GM04504 (cell line): Measurements from ENCODE around the gene USP7.

Source experiments
- DNase-seq: peaks from one replicate; pipeline ENCODE4 v3.0.0-alpha.2; 2012; ENCODE audit warnings: low read depth

Gene USP7

DNA sequence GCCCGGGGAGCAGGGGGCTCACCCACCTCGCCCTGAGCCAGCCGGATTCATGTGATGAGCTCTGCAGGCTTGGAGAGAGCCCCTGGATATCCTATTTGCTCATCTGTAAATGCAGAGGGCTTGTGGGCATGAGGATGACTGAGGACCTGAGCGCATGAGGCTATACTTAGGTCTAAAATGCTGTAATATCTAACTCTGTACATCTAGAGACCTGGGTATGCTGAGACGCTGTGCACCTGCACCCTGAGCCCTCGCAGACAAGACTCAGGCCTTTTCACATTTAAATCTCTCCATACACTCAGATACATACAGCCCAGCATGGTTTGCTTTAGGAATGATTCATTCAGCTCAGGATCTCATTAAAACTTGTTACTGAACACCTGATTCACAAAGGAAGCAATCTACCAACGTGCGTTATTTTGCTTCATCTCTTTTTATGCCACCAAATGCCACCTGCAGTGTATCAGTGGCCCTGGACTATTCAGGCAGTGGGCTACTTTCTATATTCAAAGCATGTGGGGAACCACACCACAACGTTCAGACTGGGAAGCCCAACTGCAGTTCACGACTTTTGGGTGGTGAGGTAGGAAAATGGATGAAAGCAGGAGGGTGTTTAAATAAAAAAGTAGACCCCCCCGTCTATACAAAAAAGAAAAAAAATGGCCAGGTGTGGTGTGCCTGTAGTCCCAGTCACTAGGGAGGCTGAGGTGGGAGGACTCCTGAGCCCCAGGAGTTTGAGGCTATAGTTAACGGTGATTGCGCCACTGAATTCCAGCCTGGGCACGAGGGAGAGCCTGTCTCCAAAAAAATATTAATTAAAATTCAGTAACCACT is 12.0 kb downstream of the USP7 start:
- no peak for DNase-seq

DNA sequence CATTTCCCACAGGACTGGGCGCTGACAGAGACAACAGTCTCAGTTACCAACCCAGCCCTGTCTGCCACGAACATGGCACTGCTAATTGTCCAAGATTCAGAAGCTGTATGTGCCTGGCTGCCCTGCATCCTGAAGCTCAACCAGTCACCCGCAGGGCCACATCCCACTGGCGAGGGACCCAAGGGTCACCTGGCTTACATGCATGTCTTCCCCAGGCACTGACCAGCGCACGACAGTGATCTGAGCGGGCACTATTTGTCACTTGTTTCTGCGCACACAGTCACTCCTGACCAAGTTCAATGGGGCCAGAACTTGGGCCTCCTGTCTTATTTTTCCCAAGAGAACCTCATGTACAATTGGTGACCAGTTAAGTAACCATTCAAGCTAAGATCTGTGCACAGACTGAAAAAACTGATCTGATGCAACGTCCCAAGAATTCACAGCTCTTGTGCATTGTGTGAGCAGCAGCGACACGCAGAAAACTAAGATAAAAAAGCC is 13.1 kb downstream of the USP7 start:
- no peak for DNase-seq

GRCh38 chr16:8949536-8950418 is 13.9 kb downstream of the USP7 start:
- DNase-seq = no peak

GRCh38 chr16:8948831-8949230 is 14.9 kb downstream of the USP7 start:
- no peak for DNase-seq

- no peak for DNase-seq
Measured at GRCh38 chr16:8948069-8948593, 15.6 kb downstream of the USP7 start.

DNA sequence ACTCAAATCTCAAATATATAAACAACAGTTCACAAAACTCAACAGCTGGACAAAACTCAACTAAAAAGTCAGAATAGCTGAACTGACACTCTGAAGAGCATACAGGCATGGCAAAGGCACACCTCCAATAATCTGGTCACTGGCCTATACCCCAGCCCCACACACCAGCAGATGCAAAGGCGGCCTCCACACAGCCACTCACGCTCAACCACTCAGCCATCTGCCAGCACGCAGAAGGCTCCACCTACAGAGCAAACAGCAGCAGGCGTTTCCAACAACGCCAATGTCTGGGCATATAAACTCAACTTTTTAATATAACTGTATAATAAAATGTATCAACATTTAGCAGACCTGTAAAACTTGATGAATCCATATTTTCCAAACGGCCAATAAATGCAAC is 17.2 kb downstream of the USP7 start:
- no peak for DNase-seq

DNA sequence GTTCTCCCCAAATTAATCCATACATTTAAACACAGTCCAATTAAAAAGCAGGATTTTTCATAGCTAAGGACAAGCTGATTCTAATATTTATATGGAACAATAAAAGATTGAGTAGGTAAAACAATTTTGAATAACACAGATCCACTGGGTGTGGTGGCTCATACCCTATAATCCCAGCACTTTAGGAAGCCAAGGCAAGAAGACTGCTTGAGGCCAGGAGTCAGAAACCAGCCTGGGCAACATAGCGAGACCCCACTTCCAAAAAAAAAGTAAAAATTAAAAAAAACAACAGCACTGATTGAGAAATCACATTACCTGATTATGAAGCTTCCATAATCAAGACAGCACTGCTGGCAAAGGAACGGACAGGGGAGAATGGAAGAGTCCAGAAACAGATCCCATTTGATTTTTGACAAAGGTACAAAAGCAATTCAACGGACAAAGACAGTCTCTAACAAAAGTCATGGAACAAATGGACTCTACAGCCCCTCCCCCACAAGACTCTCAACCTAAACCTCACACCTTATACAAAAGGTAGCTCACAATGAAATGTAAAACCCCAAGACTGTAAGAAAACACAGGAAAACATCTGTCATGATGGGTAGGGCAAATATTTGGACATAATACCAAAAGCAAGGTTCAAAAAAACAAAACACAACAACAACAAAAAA is 17.9 kb downstream of the USP7 start:
- DNase-seq = no peak

DNA sequence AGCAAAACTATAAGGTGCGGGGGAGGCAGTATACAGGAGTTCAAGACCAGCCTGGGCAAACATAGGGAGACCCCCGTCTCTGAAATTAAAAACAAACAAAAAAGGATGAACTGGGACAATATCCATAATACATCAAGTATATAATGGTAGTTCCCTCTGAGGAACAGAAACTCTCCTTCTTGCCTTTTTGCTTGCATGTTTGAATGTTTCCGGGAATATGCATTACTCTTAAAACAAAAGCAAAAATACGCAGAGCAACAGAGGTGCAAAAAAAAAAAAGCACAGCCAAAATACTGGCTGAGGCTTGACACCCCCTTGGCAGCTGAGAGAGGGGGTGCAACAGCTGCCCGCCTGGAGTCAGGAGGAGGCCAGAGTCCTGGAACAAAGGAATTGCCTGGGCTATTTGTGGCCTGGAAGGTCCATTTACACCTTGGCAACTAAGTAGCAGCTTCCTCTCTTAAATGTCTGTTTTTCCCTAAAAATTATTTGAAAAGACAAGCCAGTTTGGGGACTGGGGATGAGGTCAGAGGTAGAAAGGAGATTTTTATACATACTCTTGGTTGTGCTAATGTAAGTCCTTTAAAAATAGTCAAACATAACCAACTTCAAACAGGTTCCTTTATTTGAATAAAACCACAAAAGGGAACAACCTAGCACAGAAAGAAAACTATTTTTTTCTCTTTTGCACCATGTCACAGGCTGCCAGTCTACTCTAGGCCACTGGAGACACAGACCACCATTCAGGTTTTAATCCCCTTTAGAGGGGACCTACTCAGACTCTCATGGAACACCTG is 19.5 kb downstream of the USP7 start:
- no peak for DNase-seq

DNA sequence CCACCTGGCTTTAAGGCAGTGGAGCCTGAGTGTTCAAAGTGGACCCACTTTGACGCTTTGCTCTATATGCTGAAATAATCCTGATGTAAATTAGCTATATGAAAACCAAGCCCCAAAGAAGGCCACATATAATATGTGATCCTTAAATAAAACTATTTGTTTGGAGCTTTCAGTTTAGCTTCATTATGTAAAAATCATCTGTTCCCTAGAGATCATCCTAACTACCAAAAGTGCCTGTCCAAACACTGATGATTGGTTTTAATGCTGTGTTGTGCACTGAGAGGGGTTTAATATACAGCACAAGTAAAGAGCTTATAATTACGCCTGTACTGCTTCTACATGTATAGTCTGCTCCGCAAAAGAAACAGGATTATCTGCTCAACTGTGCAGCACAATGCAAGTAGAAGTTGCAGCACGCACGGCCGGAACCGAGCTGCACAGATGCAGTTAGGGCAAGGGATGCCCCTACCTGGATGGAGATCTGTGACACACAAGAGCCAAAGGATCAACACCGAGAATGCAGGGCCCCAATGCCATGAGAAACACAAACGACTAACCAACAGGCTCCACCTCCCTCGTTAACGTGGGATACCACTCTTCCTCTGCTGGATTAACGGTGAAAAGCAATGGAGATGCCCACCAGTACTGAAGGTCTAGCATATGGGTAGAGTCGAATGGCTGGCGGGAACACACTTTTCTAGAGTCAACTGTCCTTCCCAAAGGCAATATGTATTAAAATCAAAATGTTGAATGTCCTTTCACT is 20.5 kb downstream of the USP7 start:
- no peak for DNase-seq

DNA sequence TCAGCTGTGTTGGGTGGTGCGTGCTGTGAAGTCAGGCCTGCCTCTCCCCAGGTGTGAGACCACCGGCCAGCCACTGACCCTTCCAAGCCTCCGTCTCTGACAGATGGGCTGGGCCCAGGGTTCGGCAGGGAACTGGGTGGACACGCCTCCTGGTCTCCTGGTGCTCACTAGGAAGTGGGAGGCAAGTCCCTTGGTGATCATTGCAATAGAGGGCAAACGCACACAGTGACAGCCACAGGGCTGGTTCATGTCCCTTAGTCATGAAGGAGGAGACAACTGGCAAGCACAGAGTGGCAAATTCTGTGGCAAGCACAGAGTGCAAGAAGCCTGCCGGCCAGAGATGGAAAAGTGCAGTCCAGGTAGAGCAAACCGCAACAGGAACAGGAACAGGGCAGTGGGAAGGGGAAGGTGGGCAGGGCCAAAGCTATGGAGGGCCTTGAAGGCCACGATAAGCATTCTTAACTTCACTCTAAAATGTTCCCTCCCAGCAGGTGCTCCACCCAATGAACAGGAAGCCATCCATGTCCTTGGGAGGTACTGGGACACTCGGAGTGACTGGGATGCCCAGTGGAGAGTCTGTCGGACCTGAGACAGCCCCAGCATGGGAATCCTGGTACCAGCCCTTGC is 21.9 kb downstream of the USP7 start:
- DNase-seq = no peak

DNA sequence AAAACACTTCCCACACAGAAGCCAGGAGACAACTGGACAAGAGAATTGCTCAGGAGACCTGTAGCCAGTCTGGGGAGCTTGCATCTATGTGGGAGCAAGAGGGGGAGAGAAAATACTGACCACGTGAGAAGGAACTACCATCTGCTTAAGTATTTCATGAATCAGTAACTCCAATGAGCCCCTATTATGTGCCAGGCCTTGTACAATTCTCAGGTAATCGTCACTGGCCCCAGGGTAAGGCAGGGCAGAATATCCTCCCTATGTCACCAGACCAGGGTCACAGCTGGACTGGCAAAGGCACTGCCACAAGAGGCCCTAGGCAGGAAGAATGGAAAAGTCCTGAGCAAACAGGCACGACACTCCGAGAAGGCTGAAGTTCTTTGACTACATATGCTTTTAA is 25.9 kb downstream of the USP7 start:
- no peak for DNase-seq

DNA sequence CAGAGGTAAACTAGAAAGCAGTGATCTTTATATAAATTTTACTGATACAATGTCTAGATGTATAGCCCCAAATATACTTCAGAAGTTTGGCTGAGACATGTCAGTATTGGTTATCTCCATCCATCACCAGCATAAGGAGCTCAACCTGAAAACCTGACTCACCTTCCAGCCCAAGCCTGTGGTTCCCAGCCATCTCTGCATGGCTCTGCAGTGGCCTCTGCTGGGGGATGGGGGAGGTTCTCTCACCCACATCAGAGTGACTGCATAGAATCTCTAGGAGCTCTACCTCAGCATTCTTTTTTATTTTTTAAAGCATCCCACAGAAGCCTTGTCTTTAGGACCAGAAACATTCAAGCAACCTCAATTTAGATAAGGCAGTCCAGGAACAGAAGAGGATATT is 27.3 kb downstream of the USP7 start:
- no peak for DNase-seq

DNA sequence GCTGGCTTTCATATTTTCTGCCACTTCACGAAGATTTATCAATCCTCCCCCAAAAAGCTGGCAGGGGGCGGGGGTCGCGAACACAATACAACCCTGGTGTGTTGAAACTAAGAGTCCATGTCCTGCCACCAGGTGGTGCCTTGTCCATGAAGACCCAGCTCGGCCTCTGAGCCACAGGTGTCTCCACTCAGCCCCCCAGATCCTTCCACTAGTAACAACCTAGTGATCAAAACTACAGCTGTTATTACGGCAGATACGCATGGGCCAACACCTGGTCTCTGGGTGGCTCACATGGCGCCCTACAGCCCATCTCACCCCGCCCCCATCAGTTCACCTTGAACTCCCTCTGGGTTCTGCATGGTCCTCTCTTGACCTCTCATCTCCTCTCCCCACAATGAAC is 27.7 kb downstream of the USP7 start:
- DNase-seq = no peak

GRCh38 chr16:8934601-8935000 is 29.1 kb downstream of the USP7 start:
- DNase-seq = no peak

- DNase-seq = peak; percentile 12
Measured at GRCh38 chr16:8931859-8932258, 31.8 kb downstream of the USP7 start.

DNA sequence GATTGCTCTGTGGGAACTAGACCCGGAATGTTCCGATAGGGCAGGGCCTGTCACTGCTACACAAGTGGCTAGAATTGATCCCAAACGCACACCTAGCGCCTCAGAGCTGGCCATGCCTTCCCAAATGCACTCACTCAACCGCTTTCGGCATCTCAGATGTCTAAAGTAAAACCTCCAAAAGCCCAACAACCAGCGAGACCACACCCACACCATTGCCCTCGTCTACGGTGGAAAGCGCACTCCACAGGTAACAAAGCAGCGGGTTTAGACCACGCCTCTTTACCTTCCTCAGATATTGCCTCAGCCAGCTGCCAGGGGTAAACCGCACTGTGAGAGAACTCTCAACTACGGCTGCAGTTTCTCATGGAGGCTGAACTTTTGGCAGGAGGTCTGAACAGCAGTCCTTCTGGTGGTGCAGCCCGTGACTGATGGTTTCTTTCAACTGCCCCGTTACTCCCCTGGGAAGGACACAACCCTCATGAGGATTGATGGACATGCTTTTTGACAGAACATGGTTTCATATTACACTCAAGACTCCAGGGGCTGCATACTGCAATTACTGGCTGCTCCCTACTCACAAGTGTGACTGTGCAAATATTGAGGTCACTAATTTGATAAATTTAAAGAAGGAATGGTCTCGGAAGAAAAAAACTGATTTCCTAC is 34.5 kb downstream of the USP7 start:
- DNase-seq = no peak

DNA sequence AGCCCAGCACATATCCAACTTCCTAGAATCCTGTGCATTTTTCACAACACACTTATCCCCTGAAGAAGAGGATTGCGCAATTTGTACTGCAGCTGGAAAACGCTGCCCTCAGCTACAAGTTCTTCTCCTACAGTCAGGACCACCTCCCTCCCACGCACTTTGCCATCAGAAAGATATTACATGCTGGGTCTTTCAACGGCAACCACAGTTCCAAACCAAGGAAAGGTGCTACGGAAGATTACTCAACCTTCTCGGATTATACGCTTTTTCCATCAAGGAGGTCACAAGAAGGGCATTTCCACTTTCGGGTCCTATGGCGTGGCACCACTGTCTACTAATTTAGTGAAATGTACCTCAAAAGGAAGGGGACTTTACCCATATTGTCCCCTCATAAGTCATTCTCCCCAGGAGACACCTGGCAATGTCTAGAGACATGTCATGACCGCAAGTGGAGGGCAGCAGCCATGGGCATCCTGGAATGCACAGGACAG is 35.2 kb downstream of the USP7 start:
- DNase-seq = no peak

DNA sequence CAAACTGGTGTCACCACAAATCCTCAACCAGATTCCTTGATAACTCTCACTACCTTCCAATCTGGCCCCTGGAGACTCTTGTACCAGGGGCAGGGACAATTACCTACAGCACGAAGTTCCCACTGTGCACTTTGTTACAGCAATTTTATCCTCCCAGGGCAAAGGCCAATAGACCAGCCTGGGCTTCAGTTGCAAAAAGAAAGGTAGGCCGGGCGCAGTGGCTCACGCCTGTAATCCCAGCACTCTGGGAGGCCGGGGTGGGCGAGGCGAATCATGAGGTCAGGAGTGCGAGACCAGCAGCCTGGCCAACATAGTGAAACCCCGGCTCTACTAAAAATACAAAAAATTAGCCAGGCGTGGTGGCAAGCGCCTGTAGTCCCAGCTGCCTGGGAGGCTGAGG is 36.9 kb downstream of the USP7 start:
- DNase-seq = no peak

DNA sequence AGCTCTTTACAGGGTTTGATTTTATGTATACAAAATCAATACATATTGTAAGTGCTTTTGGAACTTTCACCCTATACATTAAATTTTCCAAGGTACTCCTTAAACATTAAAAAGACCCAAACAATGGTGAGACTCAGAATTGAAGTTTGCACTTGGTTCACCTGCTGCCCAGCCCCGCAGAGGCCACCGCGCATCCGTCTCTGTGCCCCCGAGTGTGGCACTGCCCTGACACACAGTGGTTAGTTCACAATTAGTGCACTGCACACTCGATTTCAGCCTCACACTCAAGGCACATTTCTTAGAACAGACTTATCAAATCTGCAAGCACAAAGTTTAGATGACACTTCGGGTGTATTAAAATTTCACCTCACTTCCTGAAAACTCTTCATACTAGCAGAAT is 38.3 kb downstream of the USP7 start:
- DNase-seq = no peak

DNA sequence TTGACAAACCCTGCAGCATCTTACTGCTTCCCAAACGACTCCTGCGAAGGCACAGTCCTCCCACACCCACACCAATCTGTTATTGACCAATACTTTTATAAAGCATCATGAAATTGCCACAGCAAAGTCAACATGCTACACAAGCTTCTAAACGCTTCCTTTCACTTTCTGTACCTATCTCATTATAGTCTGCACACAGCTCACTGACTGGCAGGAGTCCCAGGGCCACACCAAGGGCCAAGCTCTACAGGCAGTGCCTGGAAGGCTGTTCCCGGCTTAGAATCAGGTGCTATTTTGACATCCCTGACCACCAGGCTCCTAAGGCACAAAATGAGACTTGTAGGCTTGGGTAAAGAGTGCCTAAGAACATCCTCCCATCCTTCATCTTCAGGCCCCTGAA is 39.5 kb downstream of the USP7 start:
- no peak for DNase-seq
